ENCODE measurements around the gene CCDC8. TPM values are rescaled to one million over a fixed set of nuclear protein-coding genes. Genes with fewer than 3 reads are reported as not detected.
A peak's percentile ranks its signal among the peaks of the same experiment; 100 is the strongest.
"Not testable (repeated sequence)": the region's sequence is repeated elsewhere in the genome, so short reads cannot be mapped to it uniquely, and the experiment has no call there.

CCDC8 gene
- polyA plus RNA-seq, 1 of the 3 experiments (the other 2 are of a cell fraction), result 0.03 TPM

GRCh38 chr19:46420056-46420455 is 6.7 kb upstream of the CCDC8 start:
- H3K4me2 ChIP-seq, result no peak overlapping the region
- no peaks in the 10 kb centered on the region for H3K9me2 ChIP-seq
- CTCF ChIA-PET, result no interaction called here
- no peaks in the 10 kb centered on the region for H3K36me3 ChIP-seq (replicated peaks in 1 of 2; ENCODE audit: control insufficient read depth in 1 of 2, insufficient read depth in 2 of 2, low read length in 1 of 2)
- H3K4me1 ChIP-seq (ENCODE audit: control insufficient read depth in 1 of 2, insufficient read depth in 2 of 2, low read depth in 1 of 2, low read length in 1 of 2), result peaks cover 4 to 8% of the 10 kb centered on the region in 2 experiments; a peak in 3 of 4 replicates
- no peak overlapping the region for H3K4me3 ChIP-seq (ENCODE audit: low read depth in 2 of 2, low read length in 1 of 2)
- no peak overlapping the region for H3K9ac ChIP-seq
- no peak overlapping the region for H2AFZ ChIP-seq (ENCODE audit: low read depth)
- 99% methylated on average over 7 of the region's 7 CpGs for WGBS (ENCODE audit: low lambda C conversion rate)
- POLR2A ChIA-PET, result no interaction called here
- H3K27ac ChIP-seq (ENCODE audit: low read depth in 2 of 2, low read length in 1 of 2), result no peak overlapping the region
- H4K20me1 ChIP-seq (ENCODE audit: insufficient read depth), result no peaks in the 10 kb centered on the region
- no peak for TF ChIP-seq TEAD4 (IDR thresholded peaks at IDR 0.05; ENCODE audit: borderline replicate concordance, insufficient read depth)
- H3F3A ChIP-seq (replicated peaks; ENCODE audit: insufficient read depth), result no peaks in the 10 kb centered on the region
- no peak for DNase-seq
- no peaks in the 10 kb centered on the region for H3K79me2 ChIP-seq (ENCODE audit: insufficient read depth)
- H3K27me3 ChIP-seq (ENCODE audit: insufficient read depth), result no peaks in the 10 kb centered on the region
- H3K9me3 ChIP-seq, result no peaks in the 10 kb centered on the region

GRCh38 chr19:46415804-46416709 is 2.7 kb upstream of the CCDC8 start:
- WGBS (ENCODE audit: low lambda C conversion rate), result 46% methylated on average over 43 of the region's 53 CpGs
- H2AFZ ChIP-seq (ENCODE audit: low read depth), result peak overlapping the region; percentile 58; the same call in 1 of the 2 replicates
- H3F3A ChIP-seq (replicated peaks; ENCODE audit: insufficient read depth); H3K4me1 ChIP-seq (ENCODE audit: control insufficient read depth in 1 of 2, insufficient read depth in 2 of 2, low read depth in 1 of 2, low read length in 1 of 2); H3K9me3 ChIP-seq; H3K9me2 ChIP-seq; H3K27me3 ChIP-seq (ENCODE audit: insufficient read depth); POLR2A ChIA-PET; H4K20me1 ChIP-seq (ENCODE audit: insufficient read depth); H3K36me3 ChIP-seq (replicated peaks in 1 of 2; ENCODE audit: control insufficient read depth in 1 of 2, insufficient read depth in 2 of 2, low read length in 1 of 2); H3K79me2 ChIP-seq (ENCODE audit: insufficient read depth): not testable (repeated sequence)
- H3K9ac ChIP-seq, result peak overlapping the region; percentile 20; the same call in 1 of the 2 replicates
- peak overlapping the region; percentile 71 for H3K4me2 ChIP-seq
- peak overlapping the region; percentile 27 to 72 for H3K27ac ChIP-seq (ENCODE audit: low read depth in 2 of 2, low read length in 1 of 2)
- CTCF ChIA-PET, result interaction anchor here (0.7 to 4.1 kb wide), 8 partner anchors 13 to 97 kb away, joined by 3 to 24 read pairs (median 4); no protein-coding TSS in a partner anchor
- peak; percentile 95 for DNase-seq
- TF ChIP-seq MXI1 (IDR thresholded peaks at IDR 0.05; ENCODE audit: low read depth, low read length) (peak; percentile 71; the same call in 1 of the 2 replicates), SIN3A (IDR thresholded peaks at IDR 0.05; ENCODE audit: borderline replicate concordance, low read depth, low read length) (0 out of 2 replicates have a peak, but pooled peaks have one; percentile 31), RCOR1 (IDR thresholded peaks at IDR 0.05; ENCODE audit: low read length) (0 out of 2 replicates have a peak, but pooled peaks have one; percentile 34), CHD2 (IDR thresholded peaks at IDR 0.05; ENCODE audit: low read length, partially characterized antibody) (peak; percentile 49)
- peak overlapping the region; percentile 38 to 46 for H3K4me3 ChIP-seq (ENCODE audit: low read depth in 2 of 2, low read length in 1 of 2)

DNA sequence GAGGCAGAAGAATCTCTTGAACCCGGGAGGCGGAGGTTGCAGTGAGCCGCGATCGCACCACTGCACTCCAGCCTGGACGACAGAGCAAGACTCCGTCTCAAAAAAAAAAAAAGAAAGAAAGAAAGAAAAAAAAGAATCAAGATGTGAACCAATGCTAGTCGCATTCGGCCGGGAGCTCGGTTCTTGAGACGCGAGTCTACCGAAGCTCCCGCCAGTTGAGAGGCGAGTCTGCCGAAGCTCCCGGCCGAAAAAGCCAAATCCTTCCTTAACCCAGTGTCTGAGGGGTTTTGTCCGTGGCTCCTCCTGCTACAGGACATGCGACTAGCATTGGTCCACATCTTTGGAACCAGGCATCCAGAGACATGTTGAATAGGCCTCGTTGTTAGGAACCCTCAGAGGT is 1.5 kb upstream of the CCDC8 start:
- H3K4me2 ChIP-seq; H2AFZ ChIP-seq (ENCODE audit: low read depth); H3K36me3 ChIP-seq (replicated peaks in 1 of 2; ENCODE audit: control insufficient read depth in 1 of 2, insufficient read depth in 2 of 2, low read length in 1 of 2); H3K4me3 ChIP-seq (ENCODE audit: low read depth in 2 of 2, low read length in 1 of 2); DNase-seq; H4K20me1 ChIP-seq (ENCODE audit: insufficient read depth); H3K4me1 ChIP-seq (ENCODE audit: control insufficient read depth in 1 of 2, insufficient read depth in 2 of 2, low read depth in 1 of 2, low read length in 1 of 2); H3K9ac ChIP-seq; H3K79me2 ChIP-seq (ENCODE audit: insufficient read depth); POLR2A ChIA-PET; H3K27ac ChIP-seq (ENCODE audit: low read depth in 2 of 2, low read length in 1 of 2); H3K9me3 ChIP-seq; H3F3A ChIP-seq (replicated peaks; ENCODE audit: insufficient read depth); H3K9me2 ChIP-seq; H3K27me3 ChIP-seq (ENCODE audit: insufficient read depth): not testable (repeated sequence)
- 96% methylated on average over 22 of the region's 22 CpGs for WGBS (ENCODE audit: low lambda C conversion rate)
- CTCF ChIA-PET, result interaction anchor here (4.1 kb wide), 1 partner anchor 12 kb away, joined by 24 read pairs; no protein-coding TSS in a partner anchor

Data from SK-N-SH (cell line).